Posterior cingulate gyrus (tissue), 11 donors: ENCODE measurements around the gene AGA.

Experiments
- DNase-seq, 10 donors: peaks; one replicate each; pipeline versions ENCODE4 v3.0.0 to v3.0.0-alpha.2; 2020 to 2021; ENCODE audit warnings: mixed read lengths in 3 of 10
- intact Hi-C: fragments of 100-400 bp; cut with DNase I; formaldehyde crosslinking; loops from one replicate; pipeline ENCODE4 v1.15.1; 2023

The AGA gene

GRCh38 chr4:177391953-177392352 lies 50.3 kb downstream of the AGA start:
- intact Hi-C loops = no loop called here
- DNase-seq = no peak

- intact Hi-C loops = no loop called here
Measured at GRCh38 chr4:177391287-177391686, 51.0 kb downstream of the AGA start.

GRCh38 chr4:177386278-177386815 lies 55.9 kb downstream of the AGA start:
- intact Hi-C loops = no loop called here
- DNase-seq = no peak

More at GRCh38 chr4:177391287-177391686, 51.0 kb downstream of the AGA start:
- no peak for DNase-seq

- intact Hi-C loops = no loop called here
- DNase-seq = no peak
Measured at GRCh38 chr4:177385576-177386277, 56.5 kb downstream of the AGA start.

GRCh38 chr4:177384856-177385397 lies 57.3 kb downstream of the AGA start:
- no peak for DNase-seq
- intact Hi-C loops = no loop called here

GRCh38 chr4:177381762-177382310 lies 60.4 kb downstream of the AGA start:
- DNase-seq = peak in 1 of 10 donors; percentile 74
- intact Hi-C loops = no loop called here
